WTC11 (cell line): ENCODE data around the gene TMEM79. TPM values are rescaled to one million over a fixed set of nuclear protein-coding genes. Genes with fewer than 3 reads are reported as not detected.

Experiments
- ATAC-seq: fragments of 200-7000 bp; cut with Tn5 transposase; 2 replicates; pipeline ENCODE4 v1.10.0; 2021; ENCODE audit warnings: mild to moderate bottlenecking, moderate library complexity
- CTCF ChIA-PET: fragments of 300-600 bp; sonication (Branson Sonifier 250); formaldehyde crosslinking; loops from one replicate; lab custom pipeline; 2021; ENCODE audit warnings: antibody characterized with exemption; lab: Charles Lee
- POLR2A ChIA-PET: fragments of 350-600 bp; sonication (Branson Sonifier 250); formaldehyde crosslinking; loops from one replicate; lab custom pipeline; 2021; ENCODE audit warnings: antibody characterized with exemption; lab: Charles Lee
- DNase-seq: peaks from one replicate; pipeline ENCODE4 v3.0.0; 2021; ENCODE audit warnings: low spot score
- H3K27ac Mint-ChIP-seq: 2 replicates; pipeline ENCODE4 v1.8.0; 2021; ENCODE audit warnings: mixed read lengths
- H3K27me3 Mint-ChIP-seq: 2 replicates; pipeline ENCODE4 v1.8.0; 2021; ENCODE audit warnings: low read depth, mild to moderate bottlenecking, moderate library complexity, mixed read lengths
- H3K36me3 Mint-ChIP-seq: 2 replicates; pipeline ENCODE4 v1.8.0; 2021; ENCODE audit warnings: mixed read lengths
- H3K4me1 Mint-ChIP-seq: 2 replicates; pipeline ENCODE4 v1.8.0; 2022; ENCODE audit warnings: mixed read lengths
- H3K4me3 Mint-ChIP-seq: 2 replicates; pipeline ENCODE4 v1.8.0; 2021; ENCODE audit warnings: mild to moderate bottlenecking, moderate library complexity, mixed read lengths
- H3K9me3 Mint-ChIP-seq: 2 replicates; pipeline ENCODE4 v1.8.0; 2021; ENCODE audit warnings: mixed read lengths
- CREB1 ChIP-seq: sonication (generic); formaldehyde crosslinking; IDR thresholded peaks from 2 replicates; pipeline ENCODE4 v1.8.0; 2023; ENCODE audit warnings: mild to moderate bottlenecking, missing genetic modification reagents
- CREM ChIP-seq: sonication (generic); formaldehyde crosslinking; IDR thresholded peaks from 2 replicates; pipeline ENCODE4 v1.8.1; 2022; ENCODE audit warnings: mild to moderate bottlenecking, missing genetic modification reagents, moderate library complexity
- EMX1 ChIP-seq: fragments of 250-450 bp; sonication (Bioruptor Pico); IDR thresholded peaks from 2 replicates; pipeline ENCODE4 v1.8.0; 2021; ENCODE audit warnings: mild to moderate bottlenecking
- ESRRA ChIP-seq: sonication (generic); formaldehyde crosslinking; IDR thresholded peaks from 2 replicates; pipeline ENCODE4 v1.8.1; 2022; ENCODE audit warnings: mild to moderate bottlenecking, missing genetic modification reagents, borderline replicate concordance
- GABPB1 ChIP-seq: sonication (generic); formaldehyde crosslinking; IDR thresholded peaks from 2 replicates; pipeline ENCODE4 v1.8.1; 2023; ENCODE audit warnings: mild to moderate bottlenecking, missing genetic modification reagents
- JAZF1 ChIP-seq: fragments of 250-450 bp; sonication (Bioruptor Pico); IDR thresholded peaks from 2 replicates; pipeline ENCODE4 v1.9.0; 2021; ENCODE audit warnings: moderate library complexity, mild to moderate bottlenecking, inconsistent platforms
- MXD4 ChIP-seq: fragments of 250-450 bp; sonication (Bioruptor Pico); IDR thresholded peaks from 2 replicates; pipeline ENCODE4 v1.8.0; 2021; ENCODE audit warnings: mild to moderate bottlenecking, moderate library complexity, borderline replicate concordance
- MYBL2 ChIP-seq: sonication (generic); formaldehyde crosslinking; IDR thresholded peaks from 2 replicates; pipeline ENCODE4 v1.8.1; 2023; ENCODE audit warnings: mild to moderate bottlenecking, moderate library complexity, missing genetic modification reagents
- NFYB ChIP-seq: sonication (generic); formaldehyde crosslinking; conservative IDR thresholded peaks from 2 replicates; pipeline ENCODE4 v1.8.0; 2022; ENCODE audit warnings: low read depth, missing genetic modification reagents
- OVOL2 ChIP-seq: fragments of 250-450 bp; sonication (Bioruptor Pico); IDR thresholded peaks from 2 replicates; pipeline ENCODE4 v1.9.0; 2021; ENCODE audit warnings: mild to moderate bottlenecking, borderline replicate concordance
- PREB ChIP-seq: sonication (generic); formaldehyde crosslinking; IDR thresholded peaks from 2 replicates; pipeline ENCODE4 v1.8.1; 2022; ENCODE audit warnings: mild to moderate bottlenecking, missing genetic modification reagents, moderate library complexity, borderline replicate concordance
- RELA ChIP-seq: sonication (generic); formaldehyde crosslinking; IDR thresholded peaks from 2 replicates; pipeline ENCODE4 v1.8.1; 2022; ENCODE audit warnings: missing genetic modification reagents, mild to moderate bottlenecking, borderline replicate concordance
- TEAD1 ChIP-seq: sonication (generic); formaldehyde crosslinking; IDR thresholded peaks from 2 replicates; pipeline ENCODE4 v1.8.0; 2022; ENCODE audit warnings: mild to moderate bottlenecking, missing genetic modification reagents
- TEAD4 ChIP-seq: sonication (generic); formaldehyde crosslinking; IDR thresholded peaks from 2 replicates; pipeline ENCODE4 v1.8.0; 2022; ENCODE audit warnings: mild to moderate bottlenecking, missing genetic modification reagents
- ZNF138 ChIP-seq: sonication (generic); formaldehyde crosslinking; conservative IDR thresholded peaks from 2 replicates; pipeline ENCODE4 v1.8.1; 2022; ENCODE audit warnings: mild to moderate bottlenecking, moderate library complexity, missing genetic modification reagents
- ZNF396 ChIP-seq: fragments of 250-450 bp; sonication (Bioruptor Pico); IDR thresholded peaks from 2 replicates; pipeline ENCODE4 v1.8.0; 2021; ENCODE audit warnings: mild to moderate bottlenecking, moderate library complexity, borderline replicate concordance
- ZNF671 ChIP-seq: fragments of 250-450 bp; sonication (Bioruptor Pico); IDR thresholded peaks from 2 replicates; pipeline ENCODE4 v1.8.0; 2021; ENCODE audit warnings: mild to moderate bottlenecking
- total RNA-seq: library from RNA; stranded (reverse); gene quantifications from 3 replicates; pipeline ENCODE4 v1.2.3, GENCODE V29; 2021
- TF ChIP-seq, protein P1 (sequence below): sonication (generic); formaldehyde crosslinking; IDR thresholded peaks from 2 replicates; pipeline ENCODE4 v1.8.1; 2023; ENCODE audit warnings: mild to moderate bottlenecking, missing genetic modification reagents, moderate library complexity
- TF ChIP-seq, protein P2 (sequence below): sonication (generic); formaldehyde crosslinking; IDR thresholded peaks from 2 replicates; pipeline ENCODE4 v1.8.0; 2023; ENCODE audit warnings: mild to moderate bottlenecking, missing genetic modification reagents
- TF ChIP-seq, protein P3 (sequence below): fragments of 200-600 bp; IDR thresholded peaks from 2 replicates; pipeline ENCODE4 v1.8.0; 2022; ENCODE audit warnings: antibody characterized with exemption
- TF ChIP-seq, protein P4 (sequence below): sonication (generic); formaldehyde crosslinking; IDR thresholded peaks from 2 replicates; pipeline ENCODE4 v1.8.1; 2023; ENCODE audit warnings: mild to moderate bottlenecking, missing genetic modification reagents

TMEM79 gene
- total RNA-seq, 1 experiment from 2014 or later = 2.2 TPM

DNA sequence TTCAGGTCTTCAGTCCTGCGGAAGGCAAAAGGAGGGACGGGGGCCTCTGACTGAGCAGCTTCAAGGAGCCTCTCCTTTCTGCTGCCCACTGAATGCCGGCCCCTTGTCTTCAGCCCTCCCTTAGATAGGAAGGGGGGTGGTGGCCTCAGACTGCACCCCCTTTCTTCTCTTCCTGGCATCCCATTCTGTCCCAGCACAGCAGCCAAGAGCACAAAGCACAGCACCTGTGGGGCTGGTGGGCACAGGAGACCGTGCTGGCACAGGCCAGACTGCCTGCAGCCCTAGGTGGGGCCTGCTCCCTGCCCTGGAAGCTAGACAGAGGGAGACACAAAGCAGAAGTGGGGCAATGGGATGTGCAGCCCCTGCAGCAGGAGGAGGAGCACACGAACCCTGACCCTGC is 34.5 kb upstream of the TMEM79 start (continued):
- TF ChIP-seq RELA (CRISPR knock-in tag) = no peak
- no peak for TF ChIP-seq ZNF671 (CRISPR knock-in tag)
- no peak for TF ChIP-seq ZNF396 (CRISPR knock-in tag)
- no peak for TF ChIP-seq EMX1 (CRISPR knock-in tag)
- TF ChIP-seq OVOL2 (CRISPR knock-in tag) = no peak
- no peak for TF ChIP-seq GABPB1

DNA sequence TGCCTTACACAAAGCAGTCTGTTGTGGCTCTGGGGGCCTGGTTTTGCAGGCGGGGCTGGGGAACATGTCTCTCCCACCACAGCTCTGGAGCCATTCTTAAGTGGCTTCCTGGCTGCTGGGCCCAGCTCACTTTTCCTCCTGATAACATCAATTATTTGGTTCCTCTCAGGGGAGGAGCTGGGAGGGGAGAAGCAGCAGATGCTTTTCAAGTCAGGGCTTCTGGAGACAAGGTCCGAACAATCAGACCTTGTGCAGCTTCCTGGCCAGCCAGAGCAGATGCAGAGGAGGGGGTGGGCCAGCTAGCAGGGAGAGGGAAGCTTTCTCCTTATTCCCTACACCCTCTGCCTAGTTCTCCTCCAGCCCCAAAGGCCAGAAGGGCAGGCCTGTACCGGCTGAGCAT is 32.6 kb upstream of the TMEM79 start:
- no peak for DNase-seq
- Mint-ChIP-seq H3K9me3 (no peaks in the 10 kb centered on the region), H3K4me3 (no peak overlapping the region), H3K36me3 (peaks cover 55% of the 10 kb centered on the region), H3K27ac (no peak overlapping the region), H3K4me1 (peaks cover 6% of the 10 kb centered on the region), H3K27me3 (no peaks in the 10 kb centered on the region)
- ChIA-PET POLR2A (interaction anchor here (0.6 kb wide), 1 partner anchor 273 kb away, joined by 6 read pairs; no protein-coding TSS in a partner anchor), CTCF (interaction anchor here (0.6 to 1.7 kb wide), 6 partner anchors 8 to 978 kb away, joined by 3 to 6 read pairs (median 4); partner anchors contain the start of genes CLK2 and PMF1)
- TF ChIP-seq TEAD4 (CRISPR knock-in tag) = no peak
- TF ChIP-seq, protein P1, sequence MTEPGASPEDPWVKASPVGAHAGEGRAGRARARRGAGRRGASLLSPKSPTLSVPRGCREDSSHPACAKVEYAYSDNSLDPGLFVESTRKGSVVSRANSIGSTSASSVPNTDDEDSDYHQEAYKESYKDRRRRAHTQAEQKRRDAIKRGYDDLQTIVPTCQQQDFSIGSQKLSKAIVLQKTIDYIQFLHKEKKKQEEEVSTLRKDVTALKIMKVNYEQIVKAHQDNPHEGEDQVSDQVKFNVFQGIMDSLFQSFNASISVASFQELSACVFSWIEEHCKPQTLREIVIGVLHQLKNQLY (CRISPR knock-in tag) = no peak
- no peak for TF ChIP-seq ESRRA
- TF ChIP-seq, all 79 proteins: peak for 0
- ATAC-seq = no peak

- ATAC-seq (no peak), DNase-seq (no peak)
- Mint-ChIP-seq H3K27ac (peak overlapping the region; percentile 2; the same call in 1 of the 2 replicates), H3K27me3 (no peaks in the 10 kb centered on the region), H3K4me3 (no peak overlapping the region), H3K9me3 (no peaks in the 10 kb centered on the region), H3K36me3 (peaks cover 73% of the 10 kb centered on the region), H3K4me1 (no peaks in the 10 kb centered on the region)
- TF ChIP-seq RELA (CRISPR knock-in tag) (no peak), PREB (CRISPR knock-in tag) (no peak), ZNF396 (CRISPR knock-in tag) (no peak), CREB1 (no peak), ZNF671 (CRISPR knock-in tag) (no peak), NFYB (no peak), CREM (CRISPR knock-in tag) (no peak), ZNF138 (CRISPR knock-in tag) (no peak)
- TF ChIP-seq, protein P2, sequence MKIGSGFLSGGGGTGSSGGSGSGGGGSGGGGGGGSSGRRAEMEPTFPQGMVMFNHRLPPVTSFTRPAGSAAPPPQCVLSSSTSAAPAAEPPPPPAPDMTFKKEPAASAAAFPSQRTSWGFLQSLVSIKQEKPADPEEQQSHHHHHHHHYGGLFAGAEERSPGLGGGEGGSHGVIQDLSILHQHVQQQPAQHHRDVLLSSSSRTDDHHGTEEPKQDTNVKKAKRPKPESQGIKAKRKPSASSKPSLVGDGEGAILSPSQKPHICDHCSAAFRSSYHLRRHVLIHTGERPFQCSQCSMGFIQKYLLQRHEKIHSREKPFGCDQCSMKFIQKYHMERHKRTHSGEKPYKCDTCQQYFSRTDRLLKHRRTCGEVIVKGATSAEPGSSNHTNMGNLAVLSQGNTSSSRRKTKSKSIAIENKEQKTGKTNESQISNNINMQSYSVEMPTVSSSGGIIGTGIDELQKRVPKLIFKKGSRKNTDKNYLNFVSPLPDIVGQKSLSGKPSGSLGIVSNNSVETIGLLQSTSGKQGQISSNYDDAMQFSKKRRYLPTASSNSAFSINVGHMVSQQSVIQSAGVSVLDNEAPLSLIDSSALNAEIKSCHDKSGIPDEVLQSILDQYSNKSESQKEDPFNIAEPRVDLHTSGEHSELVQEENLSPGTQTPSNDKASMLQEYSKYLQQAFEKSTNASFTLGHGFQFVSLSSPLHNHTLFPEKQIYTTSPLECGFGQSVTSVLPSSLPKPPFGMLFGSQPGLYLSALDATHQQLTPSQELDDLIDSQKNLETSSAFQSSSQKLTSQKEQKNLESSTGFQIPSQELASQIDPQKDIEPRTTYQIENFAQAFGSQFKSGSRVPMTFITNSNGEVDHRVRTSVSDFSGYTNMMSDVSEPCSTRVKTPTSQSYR (CRISPR knock-in tag) = no peak
- ChIA-PET POLR2A (interaction anchor here (0.6 kb wide), 1 partner anchor 20 kb away, joined by 7 read pairs; no protein-coding TSS in a partner anchor), CTCF (interaction anchor here (0.6 kb wide), 1 partner anchor 112 kb away, joined by 3 read pairs; no protein-coding TSS in a partner anchor)
Measured at GRCh38 chr1:156253634-156254033, 30.5 kb upstream of the TMEM79 start.

DNA sequence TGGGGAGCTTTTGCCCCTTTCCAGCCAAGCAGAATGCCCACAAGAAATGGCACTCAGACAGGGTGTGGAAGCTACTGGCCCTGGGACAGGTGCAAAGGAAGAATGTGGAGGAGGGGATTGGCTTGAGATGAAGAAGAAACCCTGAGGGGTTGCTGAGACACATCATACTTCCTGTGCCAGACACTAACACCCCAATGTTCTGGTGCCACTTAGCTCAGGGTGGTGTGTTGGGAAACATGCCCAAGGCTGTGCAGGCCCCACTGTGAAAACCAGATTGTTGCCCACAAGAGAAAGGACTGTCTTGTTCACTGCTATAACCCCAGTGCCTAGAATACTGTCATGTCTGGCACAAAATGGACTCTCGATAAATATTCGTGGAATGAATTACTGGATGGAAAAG is 26.4 kb upstream of the TMEM79 start:
- Mint-ChIP-seq H3K4me1 (no peaks in the 10 kb centered on the region), H3K4me3 (no peak overlapping the region), H3K36me3 (peaks cover 73% of the 10 kb centered on the region), H3K9me3 (no peaks in the 10 kb centered on the region), H3K27me3 (no peaks in the 10 kb centered on the region), H3K27ac (no peak overlapping the region)
- DNase-seq = no peak
- ChIA-PET CTCF (interaction anchor here (0.9 kb wide), 1 partner anchor 33 kb away, joined by 4 read pairs; no protein-coding TSS in a partner anchor), POLR2A (interaction anchor here (0.5 kb wide), 1 partner anchor 47 kb away, joined by 3 read pairs; no protein-coding TSS in a partner anchor)
- ATAC-seq = no peak
- no peak for TF ChIP-seq MYBL2 (CRISPR knock-in tag)
- TF ChIP-seq CREM (CRISPR knock-in tag) = no peak
- TF ChIP-seq MXD4 (CRISPR knock-in tag) = no peak
- TF ChIP-seq, protein P3, sequence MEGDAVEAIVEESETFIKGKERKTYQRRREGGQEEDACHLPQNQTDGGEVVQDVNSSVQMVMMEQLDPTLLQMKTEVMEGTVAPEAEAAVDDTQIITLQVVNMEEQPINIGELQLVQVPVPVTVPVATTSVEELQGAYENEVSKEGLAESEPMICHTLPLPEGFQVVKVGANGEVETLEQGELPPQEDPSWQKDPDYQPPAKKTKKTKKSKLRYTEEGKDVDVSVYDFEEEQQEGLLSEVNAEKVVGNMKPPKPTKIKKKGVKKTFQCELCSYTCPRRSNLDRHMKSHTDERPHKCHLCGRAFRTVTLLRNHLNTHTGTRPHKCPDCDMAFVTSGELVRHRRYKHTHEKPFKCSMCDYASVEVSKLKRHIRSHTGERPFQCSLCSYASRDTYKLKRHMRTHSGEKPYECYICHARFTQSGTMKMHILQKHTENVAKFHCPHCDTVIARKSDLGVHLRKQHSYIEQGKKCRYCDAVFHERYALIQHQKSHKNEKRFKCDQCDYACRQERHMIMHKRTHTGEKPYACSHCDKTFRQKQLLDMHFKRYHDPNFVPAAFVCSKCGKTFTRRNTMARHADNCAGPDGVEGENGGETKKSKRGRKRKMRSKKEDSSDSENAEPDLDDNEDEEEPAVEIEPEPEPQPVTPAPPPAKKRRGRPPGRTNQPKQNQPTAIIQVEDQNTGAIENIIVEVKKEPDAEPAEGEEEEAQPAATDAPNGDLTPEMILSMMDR = no peak
- TF ChIP-seq TEAD4 (CRISPR knock-in tag) = no peak
- TF ChIP-seq RELA (CRISPR knock-in tag) = no peak
- TF ChIP-seq, protein P1 (CRISPR knock-in tag) = no peak
- TF ChIP-seq, protein P4, sequence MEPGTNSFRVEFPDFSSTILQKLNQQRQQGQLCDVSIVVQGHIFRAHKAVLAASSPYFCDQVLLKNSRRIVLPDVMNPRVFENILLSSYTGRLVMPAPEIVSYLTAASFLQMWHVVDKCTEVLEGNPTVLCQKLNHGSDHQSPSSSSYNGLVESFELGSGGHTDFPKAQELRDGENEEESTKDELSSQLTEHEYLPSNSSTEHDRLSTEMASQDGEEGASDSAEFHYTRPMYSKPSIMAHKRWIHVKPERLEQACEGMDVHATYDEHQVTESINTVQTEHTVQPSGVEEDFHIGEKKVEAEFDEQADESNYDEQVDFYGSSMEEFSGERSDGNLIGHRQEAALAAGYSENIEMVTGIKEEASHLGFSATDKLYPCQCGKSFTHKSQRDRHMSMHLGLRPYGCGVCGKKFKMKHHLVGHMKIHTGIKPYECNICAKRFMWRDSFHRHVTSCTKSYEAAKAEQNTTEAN (CRISPR knock-in tag) = no peak
- no peak for TF ChIP-seq TEAD1 (CRISPR knock-in tag)
- no peak for TF ChIP-seq JAZF1 (CRISPR knock-in tag)
